Fibroblast of peridontal ligament (primary cell): ENCODE results near the gene NR2F1-AS1.
A peak's percentile ranks its signal among the peaks of the same experiment; 100 is the strongest.
"Not testable (repeated sequence)": the region's sequence is repeated elsewhere in the genome, so short reads cannot be mapped to it uniquely, and the experiment has no call there.

Source experiments
- DNase-seq: peaks from one replicate; pipeline ENCODE4 v3.0.0-alpha.2; 2010; ENCODE audit errors: extremely low read depth

NR2F1-AS1 gene

GRCh38 chr5:93430118-93430517, 150.9 kb downstream of the NR2F1-AS1 start:
- no peak for DNase-seq

GRCh38 chr5:93428868-93429267, 152.2 kb downstream of the NR2F1-AS1 start:
- no peak for DNase-seq

- DNase-seq = no peak
These were observed 153.7 kb downstream of the NR2F1-AS1 start for GRCh38 chr5:93427316-93427715.

GRCh38 chr5:93425096-93425495, 155.9 kb downstream of the NR2F1-AS1 start:
- no peak for DNase-seq

GRCh38 chr5:93423300-93423699, 157.7 kb downstream of the NR2F1-AS1 start:
- no peak for DNase-seq

- no peak for DNase-seq
These were observed 158.3 kb downstream of the NR2F1-AS1 start for GRCh38 chr5:93422652-93423280.

GRCh38 chr5:93421987-93422401, 159.0 kb downstream of the NR2F1-AS1 start:
- no peak for DNase-seq

- no peak for DNase-seq
These were observed 159.6 kb downstream of the NR2F1-AS1 start for GRCh38 chr5:93421468-93421867.

- no peak for DNase-seq
These were observed 163.5 kb downstream of the NR2F1-AS1 start for GRCh38 chr5:93417490-93417889.

- DNase-seq = no peak
These were observed 165.2 kb downstream of the NR2F1-AS1 start for GRCh38 chr5:93415819-93416218.

- no peak for DNase-seq
These were observed 169.3 kb downstream of the NR2F1-AS1 start for GRCh38 chr5:93411716-93412115.

GRCh38 chr5:93409691-93410090, 171.3 kb downstream of the NR2F1-AS1 start:
- DNase-seq = no peak

- DNase-seq = no peak
These were observed 173.6 kb downstream of the NR2F1-AS1 start for GRCh38 chr5:93407454-93407853.

GRCh38 chr5:93406971-93407401, 174.0 kb downstream of the NR2F1-AS1 start:
- DNase-seq = no peak

- peak; percentile 9 for DNase-seq
These were observed 176.8 kb downstream of the NR2F1-AS1 start for GRCh38 chr5:93404246-93404645.

- DNase-seq = no peak
These were observed 177.7 kb downstream of the NR2F1-AS1 start for GRCh38 chr5:93403141-93403928.

GRCh38 chr5:93402451-93402850, 178.6 kb downstream of the NR2F1-AS1 start:
- DNase-seq = no peak

GRCh38 chr5:93401634-93402213, 179.3 kb downstream of the NR2F1-AS1 start:
- DNase-seq = no peak

GRCh38 chr5:93399675-93400074, 181.3 kb downstream of the NR2F1-AS1 start:
- DNase-seq = no peak

GRCh38 chr5:93395971-93396379, 185.0 kb downstream of the NR2F1-AS1 start:
- DNase-seq = peak; percentile 45

GRCh38 chr5:93395010-93395409, 186.0 kb downstream of the NR2F1-AS1 start:
- DNase-seq = no peak

- DNase-seq = no peak
These were observed 186.7 kb downstream of the NR2F1-AS1 start for GRCh38 chr5:93394301-93394700.

- not testable (repeated sequence) for DNase-seq
These were observed 189.8 kb downstream of the NR2F1-AS1 start for GRCh38 chr5:93391169-93391568.
